ENCODE measurements around the gene RHOA. TPM values are rescaled to one million over a fixed set of nuclear protein-coding genes. Genes with fewer than 3 reads are reported as not detected.
"Not testable (repeated sequence)": the region's sequence is repeated elsewhere in the genome, so short reads cannot be mapped to it uniquely, and the experiment has no call there.

Gene RHOA
- total RNA-seq, 4 donors from 2014 or later = 380 to 521 (median 480) TPM

- under 1% methylated on average over 32 of the region's 33 CpGs for WGBS
- Histone ChIP-seq H3K4me3 (peak overlapping the region; percentile 74 to 98 (median 90)), H3K27ac (replicated peaks in 1 of 4) (peak overlapping the region; percentile 96 to 100 (median 98)), H3K27me3 (no peaks in the 10 kb centered on the region), H3K36me3 (peaks cover 2 to 21% (median 16%) of the 10 kb centered on the region in 4 donors), H3K9me3 (no peaks in the 10 kb centered on the region), H3K4me1 (peaks cover 58 to 77% (median 74%) of the 10 kb centered on the region in 4 donors)
- no peak for DNase-seq (ENCODE audit: extremely low spot score)
- intact Hi-C loops (cut with DNase I) = loop anchor here (1.0 to 5.0 kb wide), 2 partner anchors 54 to 71 kb away; partner anchors contain the start of genes GPX1 and USP4
- TF ChIP-seq POLR2A (IDR thresholded peaks at IDR 0.05; ENCODE audit: low read depth) (no peak), POLR2AphosphoS5 (IDR thresholded peaks at IDR 0.05) (no peak), EP300 (IDR thresholded peaks at IDR 0.05) (no peak)
- TF ChIP-seq, protein P1, sequence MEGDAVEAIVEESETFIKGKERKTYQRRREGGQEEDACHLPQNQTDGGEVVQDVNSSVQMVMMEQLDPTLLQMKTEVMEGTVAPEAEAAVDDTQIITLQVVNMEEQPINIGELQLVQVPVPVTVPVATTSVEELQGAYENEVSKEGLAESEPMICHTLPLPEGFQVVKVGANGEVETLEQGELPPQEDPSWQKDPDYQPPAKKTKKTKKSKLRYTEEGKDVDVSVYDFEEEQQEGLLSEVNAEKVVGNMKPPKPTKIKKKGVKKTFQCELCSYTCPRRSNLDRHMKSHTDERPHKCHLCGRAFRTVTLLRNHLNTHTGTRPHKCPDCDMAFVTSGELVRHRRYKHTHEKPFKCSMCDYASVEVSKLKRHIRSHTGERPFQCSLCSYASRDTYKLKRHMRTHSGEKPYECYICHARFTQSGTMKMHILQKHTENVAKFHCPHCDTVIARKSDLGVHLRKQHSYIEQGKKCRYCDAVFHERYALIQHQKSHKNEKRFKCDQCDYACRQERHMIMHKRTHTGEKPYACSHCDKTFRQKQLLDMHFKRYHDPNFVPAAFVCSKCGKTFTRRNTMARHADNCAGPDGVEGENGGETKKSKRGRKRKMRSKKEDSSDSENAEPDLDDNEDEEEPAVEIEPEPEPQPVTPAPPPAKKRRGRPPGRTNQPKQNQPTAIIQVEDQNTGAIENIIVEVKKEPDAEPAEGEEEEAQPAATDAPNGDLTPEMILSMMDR (IDR thresholded peaks at IDR 0.05) = no peak
Measured at GRCh38 chr3:49410846-49411534, 786 bp downstream of the RHOA start.

GRCh38 chr3:49410066-49410845 lies 1.5 kb downstream of the RHOA start:
- DNase-seq (ENCODE audit: extremely low spot score) = no peak
- no peak for TF ChIP-seq EP300 (IDR thresholded peaks at IDR 0.05)
- TF ChIP-seq, protein P1 (IDR thresholded peaks at IDR 0.05) = no peak
- no peak for TF ChIP-seq POLR2A (IDR thresholded peaks at IDR 0.05; ENCODE audit: low read depth)
- TF ChIP-seq POLR2AphosphoS5 (IDR thresholded peaks at IDR 0.05) = no peak
- H3K9me3 ChIP-seq = no peaks in the 10 kb centered on the region
- H3K4me3 ChIP-seq = peak overlapping the region; percentile 74 to 98 (median 90)
- H3K4me1 ChIP-seq = peaks cover 58 to 77% (median 74%) of the 10 kb centered on the region in 4 donors
- H3K27me3 ChIP-seq = no peaks in the 10 kb centered on the region
- peak overlapping the region; percentile 96 to 100 (median 98) for H3K27ac ChIP-seq (replicated peaks in 1 of 4)
- intact Hi-C loops (cut with DNase I) = loop anchor here (5.0 kb wide), 1 partner anchor 53 kb away; the partner anchor contains the start of gene GPX1
- WGBS = 33% methylated on average over 4 of the region's 4 CpGs
- peaks cover 2 to 14% (median 8%) of the 10 kb centered on the region in 4 donors for H3K36me3 ChIP-seq

- no peaks in the 10 kb centered on the region for H3K27me3 ChIP-seq
- H3K36me3 ChIP-seq = peaks cover 0 to 9% (median 3%) of the 10 kb centered on the region in 4 donors
- peak overlapping the region; percentile 63 to 100 (median 98) for H3K27ac ChIP-seq (replicated peaks in 1 of 4)
- DNase-seq (ENCODE audit: extremely low spot score) = no peak
- 55% methylated on average over 17 of the region's 17 CpGs for WGBS
- TF ChIP-seq POLR2AphosphoS5 (IDR thresholded peaks at IDR 0.05) = no peak
- no peak for TF ChIP-seq POLR2A (IDR thresholded peaks at IDR 0.05; ENCODE audit: low read depth)
- TF ChIP-seq EP300 (IDR thresholded peaks at IDR 0.05) = no peak
- TF ChIP-seq, protein P1 (IDR thresholded peaks at IDR 0.05) = no peak
- H3K4me3 ChIP-seq = no peak overlapping the region
- peaks cover 46 to 86% (median 75%) of the 10 kb centered on the region in 4 donors for H3K4me1 ChIP-seq
- intact Hi-C loops (cut with DNase I) = no loop called here
- H3K9me3 ChIP-seq = no peaks in the 10 kb centered on the region
Measured at GRCh38 chr3:49406571-49407565, 4.9 kb downstream of the RHOA start.

- peaks cover 57 to 96% (median 88%) of the 10 kb centered on the region in 4 donors for H3K4me1 ChIP-seq
- 18% methylated on average over 9 of the region's 9 CpGs for WGBS
- H3K36me3 ChIP-seq = peaks cover 0 to 10% (median 6%) of the 10 kb centered on the region in 4 donors
- H3K9me3 ChIP-seq; H3K27me3 ChIP-seq; DNase-seq (ENCODE audit: extremely low spot score); intact Hi-C loops (cut with DNase I): not testable (repeated sequence)
- peak overlapping the region; percentile 63 to 100 (median 98) for H3K27ac ChIP-seq (replicated peaks in 1 of 4)
- peak overlapping the region in 3 of 4 donors; percentile 3 to 27 (median 17) for H3K4me3 ChIP-seq
Measured at GRCh38 chr3:49405570-49405969, 6.2 kb downstream of the RHOA start.
